NCI-H2227 treated with DMSO at 0.1 percent for 48 hours (cell line): ENCODE results near the gene CRYBG3.

Experiments used
- DNase-seq: peaks from one replicate; lab custom pipeline; 2025; lab: John Stamatoyannopoulos, UW

Gene CRYBG3

GRCh38 chr3:97948351-97949109 lies 126.7 kb downstream of the CRYBG3 start:
- DNase-seq: no peak

- no peak for DNase-seq
Measured at GRCh38 chr3:97949110-97949485, 127.3 kb downstream of the CRYBG3 start.

- DNase-seq: no peak
Measured at GRCh38 chr3:97949743-97950142, 127.9 kb downstream of the CRYBG3 start.

GRCh38 chr3:97950360-97950759 lies 128.5 kb downstream of the CRYBG3 start:
- DNase-seq: no peak

GRCh38 chr3:97952280-97952679 lies 130.5 kb downstream of the CRYBG3 start:
- no peak for DNase-seq

GRCh38 chr3:97952872-97953271 lies 131.1 kb downstream of the CRYBG3 start:
- DNase-seq: no peak

- no peak for DNase-seq
Measured at GRCh38 chr3:97954228-97954827, 132.5 kb downstream of the CRYBG3 start.

- no peak for DNase-seq
Measured at GRCh38 chr3:97956051-97956450, 134.2 kb downstream of the CRYBG3 start.

GRCh38 chr3:97957617-97958311 lies 136.0 kb downstream of the CRYBG3 start:
- DNase-seq: no peak

- DNase-seq: no peak
Measured at GRCh38 chr3:97958396-97958795, 136.6 kb downstream of the CRYBG3 start.

- no peak for DNase-seq
Measured at GRCh38 chr3:97958796-97959195, 137.0 kb downstream of the CRYBG3 start.

- DNase-seq: no peak
Measured at GRCh38 chr3:97959872-97960271, 138.1 kb downstream of the CRYBG3 start.

- no peak for DNase-seq
Measured at GRCh38 chr3:97960551-97960950, 138.7 kb downstream of the CRYBG3 start.

- DNase-seq: no peak
Measured at GRCh38 chr3:97960993-97961766, 139.4 kb downstream of the CRYBG3 start.

- no peak for DNase-seq
Measured at GRCh38 chr3:97967966-97968365, 146.2 kb downstream of the CRYBG3 start.

GRCh38 chr3:97968376-97968775 lies 146.6 kb downstream of the CRYBG3 start:
- DNase-seq: no peak

- no peak for DNase-seq
Measured at GRCh38 chr3:97969541-97969940, 147.7 kb downstream of the CRYBG3 start.

- no peak for DNase-seq
Measured at GRCh38 chr3:97970156-97970555, 148.3 kb downstream of the CRYBG3 start.

- DNase-seq: no peak
Measured at GRCh38 chr3:97970956-97971620, 149.3 kb downstream of the CRYBG3 start.

- DNase-seq: peak; percentile 7
Measured at GRCh38 chr3:97971679-97972567, 150.1 kb downstream of the CRYBG3 start, which contains the start of gene RIOX2. Gene RIOX2, minus strand, starts transcription at chr3:97972431. Its CDS starts 4,838 bp downstream, at chr3:97967593.

GRCh38 chr3:97972976-97973375 lies 151.2 kb downstream of the CRYBG3 start:
- no peak for DNase-seq
